Neural cell (in vitro differentiated cells): ENCODE results near the gene KCTD3. TPM values are rescaled to one million over a fixed set of nuclear protein-coding genes. Genes with fewer than 3 reads are reported as not detected.

Experiments
- H2AFZ ChIP-seq: fragments of 200-600, 300-800 bp; sonication (generic), shearing (Covaris generic); 2 replicates; pipeline ENCODE4 v1.6.0; 2014; ENCODE audit warnings: low read depth, mild to moderate bottlenecking, antibody characterized with exemption, low read length, moderate library complexity
- H3F3A ChIP-seq: fragments of 200-600 bp; shearing (Covaris generic); 2 replicates; pipeline ENCODE4 v1.6.1; 2016; ENCODE audit warnings: mild to moderate bottlenecking, moderate library complexity, mixed read lengths, antibody characterized with exemption, low read length; ENCODE audit not compliant: insufficient read depth, poor library complexity, severe bottlenecking
- H3K27ac ChIP-seq: fragments of 200-600, 300-800 bp; sonication (generic), shearing (Covaris generic); 2 replicates; pipeline ENCODE4 v1.5.1; 2014; ENCODE audit warnings: mild to moderate bottlenecking, low read length, moderate library complexity
- H3K27me3 ChIP-seq: fragments of 300-800, 200-600 bp; sonication (generic), shearing (Covaris generic); 2 replicates; pipeline ENCODE4 v1.6.0; 2014; ENCODE audit warnings: mild to moderate bottlenecking, low read depth, low read length, moderate library complexity; ENCODE audit not compliant: insufficient read depth
- H3K36me3 ChIP-seq: fragments of 300-800, 200-600 bp; sonication (generic), shearing (Covaris generic); 2 replicates; pipeline ENCODE4 v1.5.1; 2014; ENCODE audit warnings: mild to moderate bottlenecking, antibody characterized with exemption, low read length, moderate library complexity; ENCODE audit not compliant: insufficient read depth
- H3K4me2 ChIP-seq: fragments of 300-800, 200-600 bp; sonication (generic), shearing (Covaris generic); 2 replicates; pipeline ENCODE4 v1.6.0; 2014; ENCODE audit warnings: mild to moderate bottlenecking, low read length
- H3K4me3 ChIP-seq: fragments of 300-800, 200-600 bp; sonication (generic), shearing (Covaris generic); 2 replicates; pipeline ENCODE4 v1.5.1; 2014; ENCODE audit warnings: mild to moderate bottlenecking, low read length, moderate library complexity
- H3K79me2 ChIP-seq: fragments of 200-600 bp; shearing (Covaris generic); replicated peaks from 2 replicates; pipeline ENCODE4 v1.6.0; 2014; ENCODE audit warnings: mild to moderate bottlenecking, low read length, moderate library complexity; ENCODE audit not compliant: insufficient read depth
- H3K9ac ChIP-seq: fragments of 300-800, 200-600 bp; sonication (generic), shearing (Covaris generic); 2 replicates; pipeline ENCODE4 v1.6.1; 2016; ENCODE audit warnings: mild to moderate bottlenecking, low read length, mixed read lengths
- H3K9me2 ChIP-seq: fragments of 200-600 bp; shearing (Covaris generic); 2 replicates; pipeline ENCODE4 v1.6.1; 2016; ENCODE audit warnings: mild to moderate bottlenecking, low read length, mixed read lengths; ENCODE audit not compliant: insufficient read depth
- H3K9me3 ChIP-seq: fragments of 200-600, 300-800 bp; sonication (generic), shearing (Covaris generic); 2 replicates; pipeline ENCODE4 v1.6.1; 2016; ENCODE audit warnings: mild to moderate bottlenecking, mixed run types, low read length, moderate library complexity, mixed read lengths
- H4K20me1 ChIP-seq: fragments of 200-600 bp; shearing (Covaris generic); 2 replicates; pipeline ENCODE4 v1.6.1; 2016; ENCODE audit warnings: mild to moderate bottlenecking, mixed run types; ENCODE audit not compliant: insufficient read depth
- CTCF ChIP-seq: fragments of 450-650 bp; IDR thresholded peaks from 2 replicates; pipeline ENCODE4 v1.5.1; 2014; ENCODE audit warnings: antibody characterized with exemption, mild to moderate bottlenecking, moderate library complexity; ENCODE audit not compliant: poor library complexity, severe bottlenecking
- EP300 ChIP-seq: fragments of 450-650 bp; conservative IDR thresholded peaks from 2 replicates; pipeline ENCODE4 v1.6.1; 2014; ENCODE audit warnings: antibody characterized with exemption, mild to moderate bottlenecking, moderate library complexity; ENCODE audit not compliant: poor library complexity, severe bottlenecking
- EZH2 ChIP-seq: fragments of 200-600, 300-800 bp; shearing (Covaris generic), sonication (generic); IDR thresholded peaks from 2 replicates; pipeline ENCODE4 v1.6.1; 2014; ENCODE audit warnings: antibody characterized with exemption, low read length, borderline replicate concordance, mild to moderate bottlenecking; ENCODE audit not compliant: insufficient read depth, poor library complexity, severe bottlenecking
- MXI1 ChIP-seq: fragments of 450-650 bp; conservative IDR thresholded peaks from 2 replicates; pipeline ENCODE4 v1.6.1; 2014; ENCODE audit warnings: antibody characterized with exemption, mild to moderate bottlenecking; ENCODE audit not compliant: poor library complexity, severe bottlenecking
- POLR2AphosphoS5 ChIP-seq: IDR thresholded peaks from 2 replicates; pipeline ENCODE4 v1.6.1; 2012
- RAD21 ChIP-seq: fragments of 450-650 bp; conservative IDR thresholded peaks from 2 replicates; pipeline ENCODE4 v1.6.1; 2014; ENCODE audit warnings: antibody characterized with exemption, mild to moderate bottlenecking, moderate library complexity
- REST ChIP-seq: IDR thresholded peaks from 2 replicates; pipeline ENCODE4 v1.6.1; 2012; ENCODE audit warnings: borderline replicate concordance
- SMC3 ChIP-seq: fragments of 450-650 bp; conservative IDR thresholded peaks from 2 replicates; pipeline ENCODE4 v1.6.1; 2014; ENCODE audit warnings: antibody characterized with exemption, mild to moderate bottlenecking, moderate library complexity; ENCODE audit not compliant: poor library complexity
- TAF1 ChIP-seq: IDR thresholded peaks from 2 replicates; pipeline ENCODE4 v1.6.1; 2012; ENCODE audit warnings: low read depth
- polyA plus RNA-seq: library from polyadenylated mRNA; depleted of rRNA; stranded (reverse); fragments of >200 nt; gene quantifications from 2 replicates; pipeline ENCODE4 v1.2.3, GENCODE V29; 2014

Gene KCTD3
- polyA plus RNA-seq, 1 donor from 2014 or later = 82.9 TPM

GRCh38 chr1:215636258-215636965 lies 69.3 kb downstream of the KCTD3 start:
- no peak overlapping the region for H3K4me2 ChIP-seq
- H3K9me3 ChIP-seq = no peaks in the 10 kb centered on the region

GRCh38 chr1:215637041-215637573 lies 70.0 kb downstream of the KCTD3 start:
- Histone ChIP-seq H3K36me3 (no peaks in the 10 kb centered on the region), H3K9me2 (no peaks in the 10 kb centered on the region), H3F3A (no peaks in the 10 kb centered on the region), H2AFZ (no peak overlapping the region), H3K27me3 (no peaks in the 10 kb centered on the region), H3K9ac (no peak overlapping the region), H3K9me3 (no peaks in the 10 kb centered on the region), H3K4me2 (no peak overlapping the region), H3K27ac (no peak overlapping the region), H3K79me2 (no peaks in the 10 kb centered on the region), H4K20me1 (no peaks in the 10 kb centered on the region), H3K4me3 (no peak overlapping the region)
- TF ChIP-seq CTCF (no peak), POLR2AphosphoS5 (no peak), SMC3 (no peak), MXI1 (no peak), TAF1 (no peak), EP300 (no peak), REST (no peak), EZH2 (no peak), RAD21 (no peak)

More at GRCh38 chr1:215636258-215636965, 69.3 kb downstream of the KCTD3 start:
- no peaks in the 10 kb centered on the region for H3F3A ChIP-seq
- no peaks in the 10 kb centered on the region for H3K36me3 ChIP-seq
- no peak for TF ChIP-seq POLR2AphosphoS5
- H4K20me1 ChIP-seq = no peaks in the 10 kb centered on the region
- no peaks in the 10 kb centered on the region for H3K9me2 ChIP-seq
- H3K27me3 ChIP-seq = no peaks in the 10 kb centered on the region
- H3K9ac ChIP-seq = no peak overlapping the region
- H2AFZ ChIP-seq = no peak overlapping the region
- H3K27ac ChIP-seq = no peak overlapping the region
- no peak overlapping the region for H3K4me3 ChIP-seq
- H3K79me2 ChIP-seq = no peaks in the 10 kb centered on the region
